ENCODE results near the gene ACTN4.
A peak's percentile ranks its signal among the peaks of the same experiment; 100 is the strongest.
"Not testable (repeated sequence)": the region's sequence is repeated elsewhere in the genome, so short reads cannot be mapped to it uniquely, and the experiment has no call there.

ACTN4 gene

GRCh38 chr19:38619361-38620174 is 27.9 kb upstream of the ACTN4 start:
- peaks cover 10% of the 10 kb centered on the region for H3K36me3 ChIP-seq (ENCODE audit: control insufficient read depth, insufficient read depth, low read length)
- WGBS (ENCODE audit: insufficient coverage, insufficient read length) = no CpG with 5 or more reads among the region's 21 CpGs

GRCh38 chr19:38624822-38625221 is 22.6 kb upstream of the ACTN4 start:
- no peak overlapping the region for H3K4me3 ChIP-seq (ENCODE audit: low read length)
- WGBS (ENCODE audit: insufficient coverage, insufficient read length) = no CpG with 5 or more reads among the region's 3 CpGs
- no peaks in the 10 kb centered on the region for H3K27me3 ChIP-seq (ENCODE audit: control insufficient read depth, insufficient read depth, low read length)
- peaks cover 24% of the 10 kb centered on the region for H3K36me3 ChIP-seq (ENCODE audit: control insufficient read depth, insufficient read depth, low read length)
- peaks cover under 1% of the 10 kb centered on the region; the same call in 1 of the 2 replicates for H3K4me1 ChIP-seq (ENCODE audit: control insufficient read depth, insufficient read depth, low read length)
- no peaks in the 10 kb centered on the region for H3K9me3 ChIP-seq (ENCODE audit: control insufficient read depth, insufficient read depth, low read length)
- H3K27ac ChIP-seq (ENCODE audit: low read length) = no peak overlapping the region
- DNase-seq (ENCODE audit: low read depth, low spot score) = no peak

More at GRCh38 chr19:38619361-38620174, 27.9 kb upstream of the ACTN4 start:
- no peak for DNase-seq (ENCODE audit: low read depth, low spot score)
- no peaks in the 10 kb centered on the region for H3K9me3 ChIP-seq (ENCODE audit: control insufficient read depth, insufficient read depth, low read length)
- no peaks in the 10 kb centered on the region for H3K27me3 ChIP-seq (ENCODE audit: control insufficient read depth, insufficient read depth, low read length)
- peak overlapping the region; percentile 77 for H3K4me3 ChIP-seq (ENCODE audit: low read length)
- H3K27ac ChIP-seq (ENCODE audit: low read length) = no peak overlapping the region
- peaks cover 5% of the 10 kb centered on the region for H3K4me1 ChIP-seq (ENCODE audit: control insufficient read depth, insufficient read depth, low read length)

GRCh38 chr19:38626401-38626800 is 21.0 kb upstream of the ACTN4 start:
- no peak for DNase-seq (ENCODE audit: low read depth, low spot score)
- peaks cover 22% of the 10 kb centered on the region for H3K36me3 ChIP-seq (ENCODE audit: control insufficient read depth, insufficient read depth, low read length)
- H3K27ac ChIP-seq (ENCODE audit: low read length) = no peak overlapping the region
- no CpG with 5 or more reads among the region's 4 CpGs for WGBS (ENCODE audit: insufficient coverage, insufficient read length)
- no peak overlapping the region for H3K4me3 ChIP-seq (ENCODE audit: low read length)
- H3K9me3 ChIP-seq (ENCODE audit: control insufficient read depth, insufficient read depth, low read length) = no peaks in the 10 kb centered on the region
- no peaks in the 10 kb centered on the region for H3K27me3 ChIP-seq (ENCODE audit: control insufficient read depth, insufficient read depth, low read length)
- no peaks in the 10 kb centered on the region for H3K4me1 ChIP-seq (ENCODE audit: control insufficient read depth, insufficient read depth, low read length)

- Histone ChIP-seq H3K9me3 (ENCODE audit: control insufficient read depth, insufficient read depth, low read length) (no peaks in the 10 kb centered on the region), H3K4me3 (ENCODE audit: low read length) (no peak overlapping the region), H3K4me1 (ENCODE audit: control insufficient read depth, insufficient read depth, low read length) (no peaks in the 10 kb centered on the region), H3K36me3 (ENCODE audit: control insufficient read depth, insufficient read depth, low read length) (peaks cover 17% of the 10 kb centered on the region), H3K27me3 (ENCODE audit: control insufficient read depth, insufficient read depth, low read length) (no peaks in the 10 kb centered on the region), H3K27ac (ENCODE audit: low read length) (no peak overlapping the region)
- DNase-seq (ENCODE audit: low read depth, low spot score) = no peak
- no CpG with 5 or more reads among the region's 6 CpGs for WGBS (ENCODE audit: insufficient coverage, insufficient read length)
Measured at GRCh38 chr19:38629568-38629967, 17.9 kb upstream of the ACTN4 start.

- H3K36me3 ChIP-seq (ENCODE audit: control insufficient read depth, insufficient read depth, low read length) = peaks cover 15% of the 10 kb centered on the region
Measured at GRCh38 chr19:38631301-38631700, 16.1 kb upstream of the ACTN4 start.

GRCh38 chr19:38631811-38632475 is 15.5 kb upstream of the ACTN4 start:
- WGBS (ENCODE audit: insufficient coverage, insufficient read length) = no CpG with 5 or more reads among the region's 7 CpGs
- H3K4me3 ChIP-seq (ENCODE audit: low read length) = not testable (repeated sequence)

More at GRCh38 chr19:38631301-38631700, 16.1 kb upstream of the ACTN4 start:
- H3K4me3 ChIP-seq (ENCODE audit: low read length); H3K27me3 ChIP-seq (ENCODE audit: control insufficient read depth, insufficient read depth, low read length); H3K27ac ChIP-seq (ENCODE audit: low read length); H3K9me3 ChIP-seq (ENCODE audit: control insufficient read depth, insufficient read depth, low read length); H3K4me1 ChIP-seq (ENCODE audit: control insufficient read depth, insufficient read depth, low read length); DNase-seq (ENCODE audit: low read depth, low spot score): not testable (repeated sequence)
- no CpG with 5 or more reads among the region's 11 CpGs for WGBS (ENCODE audit: insufficient coverage, insufficient read length)

GRCh38 chr19:38632476-38633213 is 14.8 kb upstream of the ACTN4 start:
- Histone ChIP-seq H3K36me3 (ENCODE audit: control insufficient read depth, insufficient read depth, low read length) (peaks cover 11% of the 10 kb centered on the region), H3K27me3 (ENCODE audit: control insufficient read depth, insufficient read depth, low read length) (no peaks in the 10 kb centered on the region), H3K27ac (ENCODE audit: low read length) (no peak overlapping the region), H3K4me1 (ENCODE audit: control insufficient read depth, insufficient read depth, low read length) (no peaks in the 10 kb centered on the region), H3K9me3 (ENCODE audit: control insufficient read depth, insufficient read depth, low read length) (no peaks in the 10 kb centered on the region), H3K4me3 (ENCODE audit: low read length) (no peak overlapping the region)
- DNase-seq (ENCODE audit: low read depth, low spot score) = no peak
- no CpG with 5 or more reads among the region's 16 CpGs for WGBS (ENCODE audit: insufficient coverage, insufficient read length)

More at GRCh38 chr19:38631811-38632475, 15.5 kb upstream of the ACTN4 start:
- not testable (repeated sequence) for H3K9me3 ChIP-seq (ENCODE audit: control insufficient read depth, insufficient read depth, low read length); H3K4me1 ChIP-seq (ENCODE audit: control insufficient read depth, insufficient read depth, low read length); DNase-seq (ENCODE audit: low read depth, low spot score); H3K27me3 ChIP-seq (ENCODE audit: control insufficient read depth, insufficient read depth, low read length); H3K27ac ChIP-seq (ENCODE audit: low read length)
- H3K36me3 ChIP-seq (ENCODE audit: control insufficient read depth, insufficient read depth, low read length) = peaks cover 11% of the 10 kb centered on the region

GRCh38 chr19:38634757-38635482 is 12.5 kb upstream of the ACTN4 start:
- Histone ChIP-seq H3K27me3 (ENCODE audit: control insufficient read depth, insufficient read depth, low read length) (no peaks in the 10 kb centered on the region), H3K27ac (ENCODE audit: low read length) (no peak overlapping the region), H3K9me3 (ENCODE audit: control insufficient read depth, insufficient read depth, low read length) (no peaks in the 10 kb centered on the region), H3K4me3 (ENCODE audit: low read length) (no peak overlapping the region), H3K36me3 (ENCODE audit: control insufficient read depth, insufficient read depth, low read length) (peaks cover 8% of the 10 kb centered on the region; the same call in 1 of the 2 replicates), H3K4me1 (ENCODE audit: control insufficient read depth, insufficient read depth, low read length) (no peaks in the 10 kb centered on the region)
- DNase-seq (ENCODE audit: low read depth, low spot score) = peak; percentile 58
- WGBS (ENCODE audit: insufficient coverage, insufficient read length) = no CpG with 5 or more reads among the region's 17 CpGs

GRCh38 chr19:38635483-38636399 is 11.7 kb upstream of the ACTN4 start:
- no peaks in the 10 kb centered on the region for H3K4me1 ChIP-seq (ENCODE audit: control insufficient read depth, insufficient read depth, low read length)
- H3K27ac ChIP-seq (ENCODE audit: low read length) = no peak overlapping the region
- H3K27me3 ChIP-seq (ENCODE audit: control insufficient read depth, insufficient read depth, low read length) = no peaks in the 10 kb centered on the region
- peaks cover 8% of the 10 kb centered on the region; the same call in 1 of the 2 replicates for H3K36me3 ChIP-seq (ENCODE audit: control insufficient read depth, insufficient read depth, low read length)
- H3K4me3 ChIP-seq (ENCODE audit: low read length) = no peak overlapping the region
- WGBS (ENCODE audit: insufficient coverage, insufficient read length) = no CpG with 5 or more reads among the region's 17 CpGs
- no peak for DNase-seq (ENCODE audit: low read depth, low spot score)
- H3K9me3 ChIP-seq (ENCODE audit: control insufficient read depth, insufficient read depth, low read length) = no peaks in the 10 kb centered on the region
